H1 (cell line): ENCODE measurements around the gene ABHD6. TPM values are rescaled to one million over a fixed set of nuclear protein-coding genes. Genes with fewer than 3 reads are reported as not detected.
"Not testable (repeated sequence)": the region's sequence is repeated elsewhere in the genome, so short reads cannot be mapped to it uniquely, and the experiment has no call there.

Experiments
- CTCF ChIA-PET: fragments of 300-600 bp; sonication (Branson Sonifier 250); formaldehyde crosslinking; loops from one replicate; lab custom pipeline; 2021; ENCODE audit not compliant: partially characterized antibody; lab: Charles Lee
- POLR2A ChIA-PET: fragments of 300-600 bp; sonication (Branson Sonifier 250); formaldehyde crosslinking; loops from one replicate; lab custom pipeline; 2021; ENCODE audit warnings: inconsistent platforms; ENCODE audit not compliant: partially characterized antibody; lab: Charles Lee
- DNase-seq, 2 experiments: peaks; one replicate each; pipeline versions ENCODE4 v3.0.0 to v3.0.0-alpha.2; 2010 to 2022; ENCODE audit warnings: low spot score in 2 of 2, low read depth in 1 of 2, mixed read lengths in 1 of 2
- FAIRE-seq: peaks from 2 replicates; lab custom pipeline; 2011; peaks lifted over from hg19 to GRCh38; lab: Jason Lieb, UNC
- H2AFZ ChIP-seq: 2 replicates; pipeline ENCODE4 v1.8.1; 2012; ENCODE audit warnings: low read length, inconsistent platforms
- H2AK5ac ChIP-seq: 2 replicates; pipeline ENCODE4 v1.6.1; 2013; ENCODE audit warnings: low read depth, low read length
- H2BK120ac ChIP-seq: replicated peaks from 2 replicates; pipeline ENCODE3; 2013; ENCODE audit warnings: low read depth, low read length, inconsistent platforms
- H2BK12ac ChIP-seq: 2 replicates; pipeline ENCODE4 v1.6.1; 2013; ENCODE audit warnings: low read depth, low read length
- H2BK15ac ChIP-seq: 2 replicates; pipeline ENCODE4 v1.6.1; 2013; ENCODE audit warnings: low read length
- H2BK20ac ChIP-seq: 2 replicates; pipeline ENCODE4 v1.6.1; 2013; ENCODE audit warnings: low read length
- H2BK5ac ChIP-seq: 2 replicates; pipeline ENCODE4 v1.6.1; 2013; ENCODE audit warnings: low read depth, low read length
- H3K14ac ChIP-seq: 2 replicates; pipeline ENCODE4 v1.6.1; 2013; ENCODE audit warnings: inconsistent platforms; ENCODE audit not compliant: insufficient read length
- H3K18ac ChIP-seq: 2 replicates; pipeline ENCODE4 v1.6.1; 2013; ENCODE audit warnings: low read length; ENCODE audit errors: extremely low read depth
- H3K23ac ChIP-seq: 2 replicates; pipeline ENCODE4 v1.6.1; 2013; ENCODE audit warnings: inconsistent platforms; ENCODE audit not compliant: insufficient read length
- H3K23me2 ChIP-seq: 2 replicates; pipeline ENCODE4 v1.6.1; 2013; ENCODE audit warnings: low read depth, low read length
- H3K27ac ChIP-seq: 2 replicates; pipeline ENCODE4 v1.6.1; 2011; ENCODE audit warnings: low read depth, low read length, inconsistent platforms
- H3K27me3 ChIP-seq, 4 experiments: replicated peaks in 1 of 4; 1 replicate in 1 of 4; 2 replicates in 3 of 4; pipeline versions ENCODE4 v1.6.1 to v1.8.1; 2011 to 2013; ENCODE audit warnings: low read length in 3 of 4, mild to moderate bottlenecking in 3 of 4, inconsistent platforms in 2 of 4, mixed read lengths in 2 of 4, moderate library complexity in 1 of 4; ENCODE audit not compliant: control insufficient read depth in 3 of 4, insufficient read depth in 3 of 4; ENCODE audit errors: extremely low read depth in 1 of 4
- H3K36me3 ChIP-seq, 4 experiments: 2 replicates each; pipeline versions ENCODE4 v1.6.1 to v1.8.1; 2011 to 2013; ENCODE audit warnings: mild to moderate bottlenecking in 4 of 4, low read length in 3 of 4, moderate library complexity in 2 of 4, control low read depth in 1 of 4, inconsistent platforms in 1 of 4; ENCODE audit not compliant: insufficient read depth in 4 of 4, control insufficient read depth in 2 of 4
- H3K4ac ChIP-seq: replicated peaks from 2 replicates; pipeline ENCODE3; 2013; ENCODE audit warnings: low read length, low read depth, mixed read lengths, inconsistent platforms; ENCODE audit not compliant: insufficient read length
- H3K4me1 ChIP-seq, 4 experiments: replicated peaks in 1 of 4; 1 replicate in 1 of 4; 2 replicates in 3 of 4; pipeline versions ENCODE4 v1.6.1 to v1.8.1; 2011 to 2013; ENCODE audit warnings: low read length in 3 of 4, inconsistent platforms in 2 of 4, mixed read lengths in 1 of 4; ENCODE audit not compliant: insufficient read depth in 4 of 4, control insufficient read depth in 3 of 4
- H3K4me2 ChIP-seq, 2 experiments: 2 replicates each; pipeline versions ENCODE4 v1.6.1 to v1.8.1; 2011 to 2013; ENCODE audit warnings: low read depth in 2 of 2, low read length in 2 of 2, control low read depth in 1 of 2, inconsistent platforms in 1 of 2, mild to moderate bottlenecking in 1 of 2; ENCODE audit not compliant: insufficient read depth in 1 of 2
- H3K4me3 ChIP-seq, 4 experiments: fragments of 200-600, 300-600 bp in 1 of 4; sonication (generic), shearing (Covaris generic), sonication (Bioruptor Twin) in 1 of 4; 2 replicates each; pipeline versions ENCODE4 v1.5.1 to v1.8.1; 2011 to 2016; ENCODE audit warnings: low read length in 4 of 4, low read depth in 3 of 4, control low read depth in 2 of 4, inconsistent platforms in 2 of 4, mild to moderate bottlenecking in 2 of 4, mixed read lengths in 1 of 4, moderate library complexity in 1 of 4; ENCODE audit not compliant: insufficient read depth in 2 of 4; ENCODE audit errors: extremely low read depth in 1 of 4
- H3K56ac ChIP-seq: replicated peaks from 2 replicates; pipeline ENCODE3; 2013; ENCODE audit warnings: low read depth, mild to moderate bottlenecking, mixed read lengths, low read length, inconsistent platforms; ENCODE audit not compliant: insufficient read length
- H3K79me1 ChIP-seq: 2 replicates; pipeline ENCODE4 v1.6.1; 2013; ENCODE audit warnings: low read depth, low read length, control low read depth
- H3K79me2 ChIP-seq, 2 experiments: 2 replicates each; pipeline versions ENCODE4 v1.6.1 to v1.8.1; 2012 to 2013; ENCODE audit warnings: low read length in 2 of 2, mild to moderate bottlenecking in 2 of 2, inconsistent platforms in 1 of 2; ENCODE audit not compliant: insufficient read depth in 2 of 2, control insufficient read depth in 1 of 2
- H3K9ac ChIP-seq, 4 experiments: replicated peaks in 1 of 4; 1 replicate in 1 of 4; 2 replicates in 3 of 4; pipeline versions ENCODE4 v1.6.1 to v1.8.1; 2011 to 2013; ENCODE audit warnings: low read depth in 3 of 4, low read length in 3 of 4, control low read depth in 2 of 4, mild to moderate bottlenecking in 2 of 4, moderate library complexity in 2 of 4, inconsistent platforms in 1 of 4; ENCODE audit errors: extremely low read depth in 1 of 4
- H3K9me3 ChIP-seq, 2 experiments: 2 replicates each; pipeline versions ENCODE4 v1.6.1 to v1.8.1; 2012 to 2013; ENCODE audit warnings: mild to moderate bottlenecking in 2 of 2, moderate library complexity in 2 of 2, control low read depth in 1 of 2, inconsistent platforms in 1 of 2, low read depth in 1 of 2, low read length in 1 of 2, mixed read lengths in 1 of 2; ENCODE audit not compliant: insufficient read depth in 2 of 2
- H4K20me1 ChIP-seq, 2 experiments: replicated peaks in 1 of 2; 2 replicates each; pipeline versions ENCODE3 to v1.8.1; 2011 to 2013; ENCODE audit warnings: inconsistent platforms in 2 of 2, low read length in 2 of 2, mild to moderate bottlenecking in 1 of 2; ENCODE audit not compliant: insufficient read depth in 2 of 2, control insufficient read depth in 1 of 2
- H4K5ac ChIP-seq: 2 replicates; pipeline ENCODE4 v1.6.1; 2013; ENCODE audit warnings: low read length, low read depth, mixed read lengths, inconsistent platforms; ENCODE audit not compliant: insufficient read length
- H4K8ac ChIP-seq: 2 replicates; pipeline ENCODE4 v1.8.0; 2013; ENCODE audit warnings: mild to moderate bottlenecking, moderate library complexity, low read length, inconsistent platforms; ENCODE audit not compliant: insufficient read depth; ENCODE audit errors: extremely low read depth
- H4K91ac ChIP-seq: replicated peaks from 2 replicates; pipeline ENCODE3; 2013; ENCODE audit warnings: low read length, mixed read lengths, inconsistent platforms; ENCODE audit not compliant: insufficient read length
- WGBS, 2 experiments: shearing (Covaris generic) in 1 of 2; methylation state at CpG; one replicate each; pipeline versions ENCODE4 v1.1.6 to v1.1.7; 2013 to 2015; ENCODE audit warnings: low lambda C conversion rate in 2 of 2, mixed read lengths in 2 of 2, inconsistent platforms in 1 of 2, low coverage in 1 of 2, missing lambda C conversion rate in 1 of 2; ENCODE audit not compliant: insufficient replicate concordance in 2 of 2, insufficient coverage in 1 of 2, insufficient read length in 1 of 2; ENCODE audit errors: extremely low coverage in 1 of 2, missing lambda C conversion rate in 1 of 2; 5-methylcytosine and 5-hydroxymethylcytosine counted together
- polyA plus RNA-seq, 7 experiments: library from polyadenylated mRNA; depleted of rRNA in 3 of 7; stranded (reverse) in 5 of 7; unstranded in 2 of 7; fragments of >200 nt in 5 of 7; fragments of 200-250 nt in 2 of 7; gene quantifications; 1 replicate in 5 of 7; 2 replicates in 1 of 7; 4 replicates in 1 of 7; pipeline versions ENCODE4 v1.2.1 to v1.2.3, GENCODE V29; 2011 to 2013; ENCODE audit warnings: missing spikeins in 2 of 7, mixed read lengths in 2 of 7
- total RNA-seq: library from RNA; stranded (reverse); fragmentation: NEBNext Ultra II Directional; extraction: Animal tissue kit (Norgen Biotek cat#: 25700); gene quantifications from 2 replicates; pipeline ENCODE4 v1.2.1, GENCODE V29; 2021

Gene ABHD6
- total and polyA plus RNA-seq, 2 of the 8 experiments (the other 6 are each of a cell fraction or from before 2014, with no cell fraction given) = 5.9 to 6.6 TPM

DNA sequence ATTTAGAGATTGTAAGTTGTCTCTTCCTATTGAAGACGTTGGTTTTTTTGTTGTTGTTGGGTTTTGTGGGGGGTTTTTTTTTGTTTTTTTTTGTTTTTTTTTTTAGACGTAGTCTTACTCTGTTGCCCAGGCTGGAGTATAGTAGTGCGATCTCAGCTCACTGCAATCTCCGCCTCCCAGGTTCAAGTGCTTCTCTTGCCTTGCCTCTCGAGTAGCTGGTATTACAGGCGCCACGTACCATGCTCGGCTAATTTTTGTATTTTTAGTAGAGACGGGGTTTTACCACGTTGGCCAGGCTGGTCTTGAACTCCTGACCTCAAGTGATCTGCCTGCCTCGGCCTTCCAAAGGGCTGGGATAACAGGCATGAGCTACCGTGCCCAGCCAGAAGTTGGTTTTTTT is 101.6 kb downstream of the ABHD6 start:
- H3K4me1 ChIP-seq, H3K79me2 ChIP-seq, H4K5ac ChIP-seq, H3K4ac ChIP-seq, H2BK15ac ChIP-seq, H3K23ac ChIP-seq, H4K91ac ChIP-seq, H2BK20ac ChIP-seq, H3K4me3 ChIP-seq, H3K27ac ChIP-seq, H3K79me1 ChIP-seq, H3K27me3 ChIP-seq, H4K8ac ChIP-seq, H3K36me3 ChIP-seq, H2AFZ ChIP-seq, H4K20me1 ChIP-seq, DNase-seq, H2AK5ac ChIP-seq, H2BK12ac ChIP-seq, H2BK5ac ChIP-seq, H3K9ac ChIP-seq, H3K14ac ChIP-seq, POLR2A ChIA-PET, H3K56ac ChIP-seq, H3K9me3 ChIP-seq, H3K4me2 ChIP-seq, H3K23me2 ChIP-seq, H2BK120ac ChIP-seq, FAIRE-seq, H3K18ac ChIP-seq: not testable (repeated sequence)
- CTCF ChIA-PET = interaction anchor here (1.1 to 1.9 kb wide), 4 partner anchors 12 to 101 kb away, joined by 3 to 11 read pairs (median 6); no protein-coding TSS in a partner anchor
- WGBS, 2 experiments = 94% methylated on average over 12 of the region's 12 CpGs; no CpG with 5 or more reads in 1 of the 2 experiments
